HepG2 (cell line): ENCODE measurements around the gene RBBP8NL. TPM values are rescaled to one million over a fixed set of nuclear protein-coding genes. Genes with fewer than 3 reads are reported as not detected.
A peak's percentile ranks its signal among the peaks of the same experiment; 100 is the strongest.

Source experiments
- ARNT ChIP-seq: fragments of 450-650 bp; IDR thresholded peaks from 2 replicates; pipeline ENCODE4 v1.6.1; 2017
- CCDC6 ChIP-seq: sonication (generic); formaldehyde crosslinking; IDR thresholded peaks from 2 replicates; pipeline ENCODE4 v1.8.1; 2022; ENCODE audit warnings: mild to moderate bottlenecking, missing genetic modification reagents, moderate library complexity
- FOSL2 ChIP-seq: sonication (generic); formaldehyde crosslinking; IDR thresholded peaks from 2 replicates; pipeline ENCODE4 v1.4.0; 2020; ENCODE audit warnings: missing genetic modification reagents
- HNF4A ChIP-seq: sonication (generic); formaldehyde crosslinking; IDR thresholded peaks from 2 replicates; pipeline ENCODE4 v1.4.0; 2020; ENCODE audit warnings: missing genetic modification reagents
- HOXD1 ChIP-seq: sonication (generic); formaldehyde crosslinking; IDR thresholded peaks from 2 replicates; pipeline ENCODE4 v1.5.0; 2020; ENCODE audit warnings: missing genetic modification reagents
- MIXL1 ChIP-seq: IDR thresholded peaks from 2 replicates; pipeline ENCODE4 v1.6.1; 2016
- MTA1 ChIP-seq: sonication (generic); formaldehyde crosslinking; IDR thresholded peaks from 2 replicates; pipeline ENCODE4 v1.4.0; 2020; ENCODE audit warnings: missing genetic modification reagents, mild to moderate bottlenecking, borderline replicate concordance
- MYNN ChIP-seq: sonication (generic); formaldehyde crosslinking; IDR thresholded peaks from 2 replicates; pipeline ENCODE4 v1.4.0; 2020; ENCODE audit warnings: mild to moderate bottlenecking, low read depth, missing genetic modification reagents
- RELA ChIP-seq: sonication (generic); formaldehyde crosslinking; IDR thresholded peaks from 2 replicates; pipeline ENCODE4 v1.4.0; 2020; ENCODE audit warnings: missing genetic modification reagents
- SSRP1 ChIP-seq: IDR thresholded peaks from 2 replicates; pipeline ENCODE4 v1.6.1; 2016; ENCODE audit warnings: control low read depth
- ZNF724P ChIP-seq: sonication (generic); formaldehyde crosslinking; IDR thresholded peaks from 2 replicates; pipeline ENCODE4 v1.8.0; 2022; ENCODE audit warnings: missing genetic modification reagents, borderline replicate concordance
- polyA plus RNA-seq, 8 experiments: library from polyadenylated mRNA; depleted of rRNA in 3 of 8; stranded (reverse) in 7 of 8; unstranded in 1 of 8; fragments of >200 nt; fragmentation: Illumina TruSeq in 4 of 8; extraction: Trizol in 4 of 8; gene quantifications; 2 replicates each; pipeline versions ENCODE4 v1.2.1 to v1.2.3, GENCODE V29; 2011 to 2016; ENCODE audit warnings: low read depth in 4 of 8, missing spikeins in 1 of 8, mixed read lengths in 1 of 8; ENCODE audit not compliant: insufficient read depth in 1 of 8
- total RNA-seq, 5 experiments: library from RNA; depleted of rRNA; stranded (reverse); fragments of >200 nt; fragmentation: Illumina TruSeq; extraction: Trizol; gene quantifications; 2 replicates each; pipeline ENCODE4 v1.2.3, GENCODE V29; 2016; ENCODE audit warnings: low read depth in 1 of 5
- TF ChIP-seq, protein P1 (sequence below): sonication (generic); formaldehyde crosslinking; IDR thresholded peaks from 2 replicates; pipeline ENCODE4 v1.4.0; 2020; ENCODE audit warnings: low read depth, mild to moderate bottlenecking, missing genetic modification reagents
- TF ChIP-seq, protein P2 (sequence below): sonication (generic); formaldehyde crosslinking; IDR thresholded peaks from 2 replicates; pipeline ENCODE4 v1.5.1; 2020; ENCODE audit warnings: mild to moderate bottlenecking, missing genetic modification reagents, moderate library complexity
- TF ChIP-seq, protein P3 (sequence below): sonication (generic); formaldehyde crosslinking; IDR thresholded peaks from 2 replicates; pipeline ENCODE4 v1.5.1; 2020; ENCODE audit warnings: mild to moderate bottlenecking, missing genetic modification reagents, borderline replicate concordance
- TF ChIP-seq, protein P4 (sequence below): sonication (generic); formaldehyde crosslinking; IDR thresholded peaks from 2 replicates; pipeline ENCODE4 v1.4.0; 2020; ENCODE audit warnings: missing genetic modification reagents, borderline replicate concordance

RBBP8NL gene
- total and polyA plus RNA-seq, 2 of the 13 experiments (the other 11 are each of a cell fraction or from before 2014, with no cell fraction given) = 0.69 to 0.86 TPM

DNA sequence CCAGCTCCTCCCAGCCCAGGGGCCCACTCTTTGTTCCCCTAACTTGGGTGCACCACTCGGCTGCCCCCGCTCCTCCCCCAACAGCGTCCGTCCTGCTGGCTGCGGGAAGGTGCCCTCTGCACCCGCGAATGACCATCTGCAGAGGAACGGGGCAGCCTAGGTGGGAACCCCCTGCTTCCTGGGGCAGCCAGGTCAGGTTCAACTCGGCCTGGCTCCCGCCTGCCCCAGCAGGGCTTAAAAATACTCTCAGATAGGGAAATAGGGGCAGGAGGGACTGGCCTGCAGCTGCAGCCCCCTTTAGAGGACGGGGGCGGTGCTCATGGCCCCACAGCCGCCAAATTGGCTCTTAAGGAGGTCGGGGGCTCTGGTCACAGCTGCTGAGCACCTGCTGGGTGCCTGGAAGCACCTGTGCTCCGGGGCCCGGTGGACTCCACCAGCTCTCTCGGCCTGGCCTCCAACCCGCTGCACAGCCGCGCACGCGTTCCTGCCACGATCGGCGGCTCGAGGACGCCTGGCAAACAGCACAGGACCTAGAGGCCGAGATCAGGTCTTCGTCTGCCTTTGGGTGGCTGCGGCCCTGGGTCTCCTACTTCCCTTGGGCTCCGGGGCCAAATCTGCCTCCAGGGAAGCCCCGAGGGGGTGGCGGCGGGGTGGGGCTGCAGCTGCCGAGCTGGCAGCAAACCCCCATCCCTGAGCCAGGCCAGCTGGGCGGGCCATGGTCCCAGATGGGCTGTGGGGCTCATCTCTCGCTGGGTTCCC is 59.5 kb downstream of the RBBP8NL start (continued):
- TF ChIP-seq MTA1 (CRISPR knock-in tag) = peak; percentile 88; the same call in 1 of the 2 replicates
- peak; percentile 41; the same call in 1 of the 2 replicates for TF ChIP-seq RELA (CRISPR knock-in tag)
- no peak for TF ChIP-seq MIXL1
- TF ChIP-seq HNF4A = peak; percentile 56; the same call in 1 of the 2 replicates
- peak; percentile 78 for TF ChIP-seq HOXD1
- TF ChIP-seq MYNN (CRISPR knock-in tag) = no peak; the same call in 1 of the 2 replicates
- TF ChIP-seq, protein P1, sequence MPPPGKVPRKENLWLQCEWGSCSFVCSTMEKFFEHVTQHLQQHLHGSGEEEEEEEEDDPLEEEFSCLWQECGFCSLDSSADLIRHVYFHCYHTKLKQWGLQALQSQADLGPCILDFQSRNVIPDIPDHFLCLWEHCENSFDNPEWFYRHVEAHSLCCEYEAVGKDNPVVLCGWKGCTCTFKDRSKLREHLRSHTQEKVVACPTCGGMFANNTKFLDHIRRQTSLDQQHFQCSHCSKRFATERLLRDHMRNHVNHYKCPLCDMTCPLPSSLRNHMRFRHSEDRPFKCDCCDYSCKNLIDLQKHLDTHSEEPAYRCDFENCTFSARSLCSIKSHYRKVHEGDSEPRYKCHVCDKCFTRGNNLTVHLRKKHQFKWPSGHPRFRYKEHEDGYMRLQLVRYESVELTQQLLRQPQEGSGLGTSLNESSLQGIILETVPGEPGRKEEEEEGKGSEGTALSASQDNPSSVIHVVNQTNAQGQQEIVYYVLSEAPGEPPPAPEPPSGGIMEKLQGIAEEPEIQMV (CRISPR knock-in tag) = peak; percentile 65
- peak; percentile 14; the same call in 1 of the 2 replicates for TF ChIP-seq CCDC6 (CRISPR knock-in tag)
- TF ChIP-seq, protein P2, sequence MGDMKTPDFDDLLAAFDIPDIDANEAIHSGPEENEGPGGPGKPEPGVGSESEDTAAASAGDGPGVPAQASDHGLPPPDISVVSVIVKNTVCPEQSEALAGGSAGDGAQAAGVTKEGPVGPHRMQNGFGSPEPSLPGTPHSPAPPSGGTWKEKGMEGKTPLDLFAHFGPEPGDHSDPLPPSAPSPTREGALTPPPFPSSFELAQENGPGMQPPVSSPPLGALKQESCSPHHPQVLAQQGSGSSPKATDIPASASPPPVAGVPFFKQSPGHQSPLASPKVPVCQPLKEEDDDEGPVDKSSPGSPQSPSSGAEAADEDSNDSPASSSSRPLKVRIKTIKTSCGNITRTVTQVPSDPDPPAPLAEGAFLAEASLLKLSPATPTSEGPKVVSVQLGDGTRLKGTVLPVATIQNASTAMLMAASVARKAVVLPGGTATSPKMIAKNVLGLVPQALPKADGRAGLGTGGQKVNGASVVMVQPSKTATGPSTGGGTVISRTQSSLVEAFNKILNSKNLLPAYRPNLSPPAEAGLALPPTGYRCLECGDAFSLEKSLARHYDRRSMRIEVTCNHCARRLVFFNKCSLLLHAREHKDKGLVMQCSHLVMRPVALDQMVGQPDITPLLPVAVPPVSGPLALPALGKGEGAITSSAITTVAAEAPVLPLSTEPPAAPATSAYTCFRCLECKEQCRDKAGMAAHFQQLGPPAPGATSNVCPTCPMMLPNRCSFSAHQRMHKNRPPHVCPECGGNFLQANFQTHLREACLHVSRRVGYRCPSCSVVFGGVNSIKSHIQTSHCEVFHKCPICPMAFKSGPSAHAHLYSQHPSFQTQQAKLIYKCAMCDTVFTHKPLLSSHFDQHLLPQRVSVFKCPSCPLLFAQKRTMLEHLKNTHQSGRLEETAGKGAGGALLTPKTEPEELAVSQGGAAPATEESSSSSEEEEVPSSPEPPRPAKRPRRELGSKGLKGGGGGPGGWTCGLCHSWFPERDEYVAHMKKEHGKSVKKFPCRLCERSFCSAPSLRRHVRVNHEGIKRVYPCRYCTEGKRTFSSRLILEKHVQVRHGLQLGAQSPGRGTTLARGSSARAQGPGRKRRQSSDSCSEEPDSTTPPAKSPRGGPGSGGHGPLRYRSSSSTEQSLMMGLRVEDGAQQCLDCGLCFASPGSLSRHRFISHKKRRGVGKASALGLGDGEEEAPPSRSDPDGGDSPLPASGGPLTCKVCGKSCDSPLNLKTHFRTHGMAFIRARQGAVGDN (CRISPR knock-in tag) = peak; percentile 99
- no peak for TF ChIP-seq ARNT
- TF ChIP-seq, protein P3, sequence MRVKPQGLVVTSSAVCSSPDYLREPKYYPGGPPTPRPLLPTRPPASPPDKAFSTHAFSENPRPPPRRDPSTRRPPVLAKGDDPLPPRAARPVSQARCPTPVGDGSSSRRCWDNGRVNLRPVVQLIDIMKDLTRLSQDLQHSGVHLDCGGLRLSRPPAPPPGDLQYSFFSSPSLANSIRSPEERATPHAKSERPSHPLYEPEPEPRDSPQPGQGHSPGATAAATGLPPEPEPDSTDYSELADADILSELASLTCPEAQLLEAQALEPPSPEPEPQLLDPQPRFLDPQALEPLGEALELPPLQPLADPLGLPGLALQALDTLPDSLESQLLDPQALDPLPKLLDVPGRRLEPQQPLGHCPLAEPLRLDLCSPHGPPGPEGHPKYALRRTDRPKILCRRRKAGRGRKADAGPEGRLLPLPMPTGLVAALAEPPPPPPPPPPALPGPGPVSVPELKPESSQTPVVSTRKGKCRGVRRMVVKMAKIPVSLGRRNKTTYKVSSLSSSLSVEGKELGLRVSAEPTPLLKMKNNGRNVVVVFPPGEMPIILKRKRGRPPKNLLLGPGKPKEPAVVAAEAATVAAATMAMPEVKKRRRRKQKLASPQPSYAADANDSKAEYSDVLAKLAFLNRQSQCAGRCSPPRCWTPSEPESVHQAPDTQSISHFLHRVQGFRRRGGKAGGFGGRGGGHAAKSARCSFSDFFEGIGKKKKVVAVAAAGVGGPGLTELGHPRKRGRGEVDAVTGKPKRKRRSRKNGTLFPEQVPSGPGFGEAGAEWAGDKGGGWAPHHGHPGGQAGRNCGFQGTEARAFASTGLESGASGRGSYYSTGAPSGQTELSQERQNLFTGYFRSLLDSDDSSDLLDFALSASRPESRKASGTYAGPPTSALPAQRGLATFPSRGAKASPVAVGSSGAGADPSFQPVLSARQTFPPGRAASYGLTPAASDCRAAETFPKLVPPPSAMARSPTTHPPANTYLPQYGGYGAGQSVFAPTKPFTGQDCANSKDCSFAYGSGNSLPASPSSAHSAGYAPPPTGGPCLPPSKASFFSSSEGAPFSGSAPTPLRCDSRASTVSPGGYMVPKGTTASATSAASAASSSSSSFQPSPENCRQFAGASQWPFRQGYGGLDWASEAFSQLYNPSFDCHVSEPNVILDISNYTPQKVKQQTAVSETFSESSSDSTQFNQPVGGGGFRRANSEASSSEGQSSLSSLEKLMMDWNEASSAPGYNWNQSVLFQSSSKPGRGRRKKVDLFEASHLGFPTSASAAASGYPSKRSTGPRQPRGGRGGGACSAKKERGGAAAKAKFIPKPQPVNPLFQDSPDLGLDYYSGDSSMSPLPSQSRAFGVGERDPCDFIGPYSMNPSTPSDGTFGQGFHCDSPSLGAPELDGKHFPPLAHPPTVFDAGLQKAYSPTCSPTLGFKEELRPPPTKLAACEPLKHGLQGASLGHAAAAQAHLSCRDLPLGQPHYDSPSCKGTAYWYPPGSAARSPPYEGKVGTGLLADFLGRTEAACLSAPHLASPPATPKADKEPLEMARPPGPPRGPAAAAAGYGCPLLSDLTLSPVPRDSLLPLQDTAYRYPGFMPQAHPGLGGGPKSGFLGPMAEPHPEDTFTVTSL (CRISPR knock-in tag) = 0 out of 2 replicates have a peak, but pooled peaks have one; percentile 66
- TF ChIP-seq ZNF724P (CRISPR knock-in tag) = peak; percentile 95; the same call in 1 of the 2 replicates
- TF ChIP-seq, protein P4, sequence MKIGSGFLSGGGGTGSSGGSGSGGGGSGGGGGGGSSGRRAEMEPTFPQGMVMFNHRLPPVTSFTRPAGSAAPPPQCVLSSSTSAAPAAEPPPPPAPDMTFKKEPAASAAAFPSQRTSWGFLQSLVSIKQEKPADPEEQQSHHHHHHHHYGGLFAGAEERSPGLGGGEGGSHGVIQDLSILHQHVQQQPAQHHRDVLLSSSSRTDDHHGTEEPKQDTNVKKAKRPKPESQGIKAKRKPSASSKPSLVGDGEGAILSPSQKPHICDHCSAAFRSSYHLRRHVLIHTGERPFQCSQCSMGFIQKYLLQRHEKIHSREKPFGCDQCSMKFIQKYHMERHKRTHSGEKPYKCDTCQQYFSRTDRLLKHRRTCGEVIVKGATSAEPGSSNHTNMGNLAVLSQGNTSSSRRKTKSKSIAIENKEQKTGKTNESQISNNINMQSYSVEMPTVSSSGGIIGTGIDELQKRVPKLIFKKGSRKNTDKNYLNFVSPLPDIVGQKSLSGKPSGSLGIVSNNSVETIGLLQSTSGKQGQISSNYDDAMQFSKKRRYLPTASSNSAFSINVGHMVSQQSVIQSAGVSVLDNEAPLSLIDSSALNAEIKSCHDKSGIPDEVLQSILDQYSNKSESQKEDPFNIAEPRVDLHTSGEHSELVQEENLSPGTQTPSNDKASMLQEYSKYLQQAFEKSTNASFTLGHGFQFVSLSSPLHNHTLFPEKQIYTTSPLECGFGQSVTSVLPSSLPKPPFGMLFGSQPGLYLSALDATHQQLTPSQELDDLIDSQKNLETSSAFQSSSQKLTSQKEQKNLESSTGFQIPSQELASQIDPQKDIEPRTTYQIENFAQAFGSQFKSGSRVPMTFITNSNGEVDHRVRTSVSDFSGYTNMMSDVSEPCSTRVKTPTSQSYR (CRISPR knock-in tag) = peak; percentile 89
- peak; percentile 46; the same call in 1 of the 2 replicates for TF ChIP-seq FOSL2 (CRISPR knock-in tag)
- TF ChIP-seq SSRP1 (CRISPR knock-in tag) = no peak
